ENCODE measurements around the gene PTK6.

PTK6 gene

DNA sequence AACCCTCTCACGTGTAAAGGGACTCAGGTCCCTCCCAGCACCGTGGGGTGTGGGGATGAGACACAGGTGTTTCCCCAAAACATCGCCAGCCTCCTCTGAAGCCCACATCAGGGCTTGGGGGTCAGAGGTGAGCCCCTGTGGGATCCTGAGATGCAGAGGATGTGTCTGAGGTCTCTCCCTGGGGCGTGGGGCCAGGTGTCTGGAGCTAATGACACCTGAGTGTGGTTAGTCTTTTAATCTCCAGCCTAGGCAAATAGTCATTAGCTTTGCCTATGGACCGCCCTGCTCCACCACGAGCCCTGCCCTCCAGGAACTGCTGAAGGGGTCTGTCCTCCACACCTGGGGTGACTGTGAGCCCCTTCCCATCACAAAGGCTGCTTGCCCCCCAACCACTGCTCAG lies 8.6 kb upstream of the PTK6 start:
- H3K4me3 ChIP-seq (replicated peaks; ENCODE audit: low read depth, low read length): no peak overlapping the region
- TF ChIP-seq, protein P1, sequence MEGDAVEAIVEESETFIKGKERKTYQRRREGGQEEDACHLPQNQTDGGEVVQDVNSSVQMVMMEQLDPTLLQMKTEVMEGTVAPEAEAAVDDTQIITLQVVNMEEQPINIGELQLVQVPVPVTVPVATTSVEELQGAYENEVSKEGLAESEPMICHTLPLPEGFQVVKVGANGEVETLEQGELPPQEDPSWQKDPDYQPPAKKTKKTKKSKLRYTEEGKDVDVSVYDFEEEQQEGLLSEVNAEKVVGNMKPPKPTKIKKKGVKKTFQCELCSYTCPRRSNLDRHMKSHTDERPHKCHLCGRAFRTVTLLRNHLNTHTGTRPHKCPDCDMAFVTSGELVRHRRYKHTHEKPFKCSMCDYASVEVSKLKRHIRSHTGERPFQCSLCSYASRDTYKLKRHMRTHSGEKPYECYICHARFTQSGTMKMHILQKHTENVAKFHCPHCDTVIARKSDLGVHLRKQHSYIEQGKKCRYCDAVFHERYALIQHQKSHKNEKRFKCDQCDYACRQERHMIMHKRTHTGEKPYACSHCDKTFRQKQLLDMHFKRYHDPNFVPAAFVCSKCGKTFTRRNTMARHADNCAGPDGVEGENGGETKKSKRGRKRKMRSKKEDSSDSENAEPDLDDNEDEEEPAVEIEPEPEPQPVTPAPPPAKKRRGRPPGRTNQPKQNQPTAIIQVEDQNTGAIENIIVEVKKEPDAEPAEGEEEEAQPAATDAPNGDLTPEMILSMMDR (IDR thresholded peaks at IDR 0.05; ENCODE audit: insufficient read depth, low read length, poor library complexity, severe bottlenecking): no peak
- H3K36me3 ChIP-seq (ENCODE audit: control insufficient read depth, insufficient read depth, low read length): no peaks in the 10 kb centered on the region
- H3K27me3 ChIP-seq (replicated peaks; ENCODE audit: control insufficient read depth, insufficient read depth, low read length): no peaks in the 10 kb centered on the region
- DNase-seq (ENCODE audit: extremely low read depth, insufficient read length): no peak

DNA sequence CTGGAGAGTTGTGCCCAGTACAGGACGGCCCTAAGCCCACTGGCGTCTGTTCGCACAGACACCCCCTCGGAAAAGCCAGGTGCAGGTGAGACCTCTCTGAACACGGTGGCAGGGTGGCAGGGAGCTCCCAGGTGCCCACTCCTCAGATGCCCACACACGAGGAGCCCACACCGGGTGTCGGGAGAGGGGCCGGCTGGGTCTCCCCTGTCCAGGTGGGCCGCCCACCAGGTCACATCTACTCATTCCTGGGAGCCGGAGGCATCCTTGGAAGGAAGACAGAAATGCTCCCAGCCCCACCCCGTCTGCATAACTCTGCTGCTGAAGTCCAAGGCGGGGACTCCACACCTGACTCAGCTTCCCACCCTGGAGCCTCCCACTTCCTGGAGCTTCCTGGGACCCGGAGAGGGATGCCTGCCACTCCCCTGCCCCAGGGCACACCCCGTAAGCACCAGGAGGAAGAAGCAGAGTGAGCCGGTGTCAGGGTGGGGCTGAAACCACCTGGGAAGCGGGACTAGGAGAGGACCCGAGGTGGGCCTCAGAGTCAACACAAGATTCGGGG lies 7.9 kb upstream of the PTK6 start:
- no peaks in the 10 kb centered on the region for H3K36me3 ChIP-seq (ENCODE audit: control insufficient read depth, insufficient read depth, low read length)
- no peaks in the 10 kb centered on the region for H3K27me3 ChIP-seq (replicated peaks; ENCODE audit: control insufficient read depth, insufficient read depth, low read length)
- H3K4me3 ChIP-seq (replicated peaks; ENCODE audit: low read depth, low read length): no peak overlapping the region
- DNase-seq (ENCODE audit: extremely low read depth, insufficient read length): no peak
- TF ChIP-seq, protein P1 (IDR thresholded peaks at IDR 0.05; ENCODE audit: insufficient read depth, low read length, poor library complexity, severe bottlenecking): no peak

DNA sequence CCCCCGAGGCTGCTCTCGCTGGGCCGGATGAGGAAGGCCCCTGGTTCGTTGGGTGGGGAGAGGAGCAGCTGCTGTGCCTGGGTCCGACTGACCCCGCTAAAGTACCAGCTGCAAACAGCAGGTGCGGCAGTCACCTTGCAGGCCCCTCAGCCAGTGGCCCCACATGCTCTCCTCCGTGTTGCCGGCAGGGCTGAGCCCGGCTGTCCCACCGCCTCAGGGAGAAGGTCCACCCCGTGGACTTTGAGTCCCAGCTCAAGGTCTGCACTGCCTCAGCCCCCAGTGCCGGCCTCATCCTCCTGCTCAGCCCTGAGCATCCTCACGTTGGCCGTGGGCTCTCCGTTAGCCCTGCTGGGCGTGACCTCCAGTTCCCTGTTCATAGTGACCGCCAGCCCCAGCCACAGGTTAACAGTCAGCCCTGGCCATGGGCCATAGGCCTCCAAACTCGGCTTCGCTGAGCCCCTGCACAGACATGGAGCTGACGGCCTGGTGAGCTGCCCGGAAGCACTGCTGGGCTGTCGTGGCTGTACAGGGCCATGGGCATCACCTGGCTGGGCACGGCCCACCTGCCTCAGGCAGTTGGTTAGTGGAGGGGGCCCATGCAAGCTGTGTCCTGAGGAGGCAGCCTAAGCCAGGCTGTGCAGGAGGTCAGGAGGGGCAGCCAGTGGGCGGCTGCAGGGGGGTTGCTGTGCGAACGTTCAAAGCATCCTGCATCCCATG lies 7.2 kb upstream of the PTK6 start:
- TF ChIP-seq, protein P1 (IDR thresholded peaks at IDR 0.05; ENCODE audit: insufficient read depth, low read length, poor library complexity, severe bottlenecking): no peak
- no peak for DNase-seq (ENCODE audit: extremely low read depth, insufficient read length)
- Histone ChIP-seq H3K36me3 (ENCODE audit: control insufficient read depth, insufficient read depth, low read length) (no peaks in the 10 kb centered on the region), H3K4me3 (replicated peaks; ENCODE audit: low read depth, low read length) (no peak overlapping the region), H3K27me3 (replicated peaks; ENCODE audit: control insufficient read depth, insufficient read depth, low read length) (no peaks in the 10 kb centered on the region)

DNA sequence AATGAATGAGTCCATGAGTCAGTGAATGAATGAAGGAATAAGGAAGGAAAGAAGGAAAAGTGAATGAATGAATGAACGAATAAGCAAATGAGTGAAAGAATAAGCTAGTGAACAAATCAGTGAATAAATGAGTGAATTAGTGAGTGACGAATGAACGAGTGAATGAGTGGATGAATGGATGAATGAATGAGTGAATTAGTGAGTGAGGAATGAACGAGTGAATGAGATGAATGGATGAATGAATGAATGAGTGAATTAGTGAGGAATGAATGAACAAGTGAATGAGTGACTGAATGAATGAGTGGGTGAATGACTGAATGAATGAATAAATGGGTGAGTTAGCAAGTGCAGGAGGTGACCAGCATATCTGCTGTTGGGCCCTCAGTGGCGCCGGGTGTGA lies 6.6 kb upstream of the PTK6 start:
- Histone ChIP-seq H3K36me3 (ENCODE audit: control insufficient read depth, insufficient read depth, low read length) (no peaks in the 10 kb centered on the region), H3K4me3 (replicated peaks; ENCODE audit: low read depth, low read length) (no peak overlapping the region), H3K27me3 (replicated peaks; ENCODE audit: control insufficient read depth, insufficient read depth, low read length) (no peaks in the 10 kb centered on the region)
- TF ChIP-seq, protein P1 (IDR thresholded peaks at IDR 0.05; ENCODE audit: insufficient read depth, low read length, poor library complexity, severe bottlenecking): no peak
- DNase-seq (ENCODE audit: extremely low read depth, insufficient read length): no peak

DNA sequence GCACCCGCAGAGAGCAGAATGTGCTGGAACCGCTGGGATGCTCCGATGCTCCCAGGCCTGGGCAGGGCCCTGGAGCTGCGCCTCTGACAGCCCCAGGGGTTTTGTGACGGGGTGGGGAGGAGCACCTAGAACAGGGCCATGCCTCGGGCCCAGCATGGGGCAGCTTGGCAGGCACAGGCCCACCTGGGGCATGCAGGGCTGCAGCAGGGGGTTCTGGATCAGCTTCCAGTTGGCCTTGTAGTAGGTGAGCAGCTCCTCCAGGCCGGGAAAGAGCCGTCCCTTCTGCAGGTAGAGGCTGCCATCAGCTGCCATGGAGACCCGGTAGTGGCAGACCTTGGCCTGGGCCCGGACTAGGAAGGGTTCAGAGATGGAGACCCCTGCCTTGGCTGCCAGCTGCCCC lies 6.0 kb upstream of the PTK6 start:
- Histone ChIP-seq H3K36me3 (ENCODE audit: control insufficient read depth, insufficient read depth, low read length) (no peaks in the 10 kb centered on the region), H3K4me3 (replicated peaks; ENCODE audit: low read depth, low read length) (no peak overlapping the region), H3K27me3 (replicated peaks; ENCODE audit: control insufficient read depth, insufficient read depth, low read length) (no peaks in the 10 kb centered on the region)
- DNase-seq (ENCODE audit: extremely low read depth, insufficient read length): no peak
- TF ChIP-seq, protein P1 (IDR thresholded peaks at IDR 0.05; ENCODE audit: insufficient read depth, low read length, poor library complexity, severe bottlenecking): no peak

Measured in GM06990 (cell line).